Left ventricle myocardium inferior (tissue), 1 donor: Measurements from ENCODE around the gene PALM. TPM values are rescaled to one million over a fixed set of nuclear protein-coding genes. Genes with fewer than 3 reads are reported as not detected.

Source experiments
- DNase-seq: peaks from one replicate; pipeline ENCODE4 v3.0.0-alpha.2; 2020
- H3K27ac ChIP-seq: fragments of 200-600 bp; replicated peaks from 2 replicates; pipeline ENCODE4 v1.8.0; 2021
- H3K27me3 ChIP-seq: fragments of 200-600 bp; 2 replicates; pipeline ENCODE4 v1.8.0; 2021; ENCODE audit warnings: low read depth
- H3K36me3 ChIP-seq: fragments of 200-600 bp; 2 replicates; pipeline ENCODE4 v1.8.0; 2021
- H3K4me1 ChIP-seq: fragments of 200-600 bp; 2 replicates; pipeline ENCODE4 v1.8.0; 2021
- H3K4me3 ChIP-seq: fragments of 200-600 bp; 2 replicates; pipeline ENCODE4 v1.8.0; 2021; ENCODE audit warnings: mild to moderate bottlenecking, moderate library complexity
- H3K9me3 ChIP-seq: fragments of 200-600 bp; replicated peaks from 2 replicates; pipeline ENCODE4 v1.8.0; 2021
- CTCF ChIP-seq: fragments of 200-600 bp; IDR thresholded peaks from 2 replicates; pipeline ENCODE4 v1.8.0; 2021; ENCODE audit warnings: antibody characterized with exemption, mild to moderate bottlenecking, borderline replicate concordance
- intact Hi-C: fragments of 100-400 bp; cut with micrococcal nuclease; formaldehyde crosslinking; loops from one replicate; pipeline ENCODE4 v1.11.0; 2022
- total RNA-seq: library from RNA; stranded (reverse); fragmentation: NEBNext Ultra II Directional; extraction: Animal tissue kit (Norgen Biotek cat#: 25700); gene quantifications from one replicate; pipeline ENCODE4 v1.2.1, GENCODE V29; 2021
- donor health status: DM: no; HTN: yes; CAD: no; lungs with severe emphysema.

The PALM gene
- total RNA-seq, 1 donor from 2014 or later, result 26.8 TPM

GRCh38 chr19:763869-764268, 55.1 kb downstream of the PALM start:
- intact Hi-C loops, result loop anchor here (10.0 kb wide), 1 partner anchor 161 kb away; the partner anchor contains the start of gene ARID3A
- TF ChIP-seq CTCF, result no peak
- H3K36me3 ChIP-seq, result no peaks in the 10 kb centered on the region
- H3K4me1 ChIP-seq, result no peaks in the 10 kb centered on the region
- no peak for DNase-seq
- no peak overlapping the region for H3K27ac ChIP-seq
- no peak overlapping the region for H3K4me3 ChIP-seq
- peaks cover 38% of the 10 kb centered on the region for H3K27me3 ChIP-seq
- H3K9me3 ChIP-seq, result peaks cover 12% of the 10 kb centered on the region

- Histone ChIP-seq H3K27ac (no peak overlapping the region), H3K27me3 (peaks cover 38% of the 10 kb centered on the region), H3K36me3 (no peaks in the 10 kb centered on the region), H3K4me3 (no peak overlapping the region), H3K4me1 (no peaks in the 10 kb centered on the region), H3K9me3 (peaks cover 7% of the 10 kb centered on the region)
- no peak for TF ChIP-seq CTCF
- no peak for DNase-seq
- intact Hi-C loops, result loop anchor here (10.0 kb wide), 1 partner anchor 160 kb away; the partner anchor contains the start of gene ARID3A
These were observed 55.6 kb downstream of the PALM start for GRCh38 chr19:764301-764700.

- DNase-seq, result no peak
- TF ChIP-seq CTCF, result no peak
- intact Hi-C loops, result loop anchor here (10.0 kb wide), 1 partner anchor 160 kb away; the partner anchor contains the start of gene ARID3A
- Histone ChIP-seq H3K4me3 (no peak overlapping the region), H3K4me1 (peaks cover under 1% of the 10 kb centered on the region), H3K9me3 (peaks cover 3% of the 10 kb centered on the region), H3K27me3 (peaks cover 38% of the 10 kb centered on the region), H3K36me3 (no peaks in the 10 kb centered on the region), H3K27ac (no peak overlapping the region)
These were observed 56.5 kb downstream of the PALM start for GRCh38 chr19:765179-765738.

- Histone ChIP-seq H3K36me3 (no peaks in the 10 kb centered on the region), H3K9me3 (no peaks in the 10 kb centered on the region), H3K4me1 (peaks cover 10% of the 10 kb centered on the region), H3K27me3 (peaks cover 37% of the 10 kb centered on the region), H3K27ac (no peak overlapping the region), H3K4me3 (no peak overlapping the region)
- TF ChIP-seq CTCF, result no peak
- intact Hi-C loops, result loop anchor here (10.0 kb wide), 1 partner anchor 156 kb away; the partner anchor contains the start of gene ARID3A
- DNase-seq, result no peak
These were observed 59.7 kb downstream of the PALM start for GRCh38 chr19:768424-768823.

- intact Hi-C loops, result loop anchor here (10.0 kb wide), 1 partner anchor 155 kb away; the partner anchor contains the start of gene ARID3A
- peaks cover 32% of the 10 kb centered on the region for H3K27me3 ChIP-seq
- H3K9me3 ChIP-seq, result no peaks in the 10 kb centered on the region
- no peaks in the 10 kb centered on the region for H3K36me3 ChIP-seq
- no peak overlapping the region for H3K27ac ChIP-seq
- peaks cover 10% of the 10 kb centered on the region for H3K4me1 ChIP-seq
- TF ChIP-seq CTCF, result no peak
- DNase-seq, result no peak
- H3K4me3 ChIP-seq, result no peak overlapping the region
These were observed 60.9 kb downstream of the PALM start for GRCh38 chr19:769616-770015.
